BJ (cell line): ENCODE data around the gene RHOF. TPM values are rescaled to one million over a fixed set of nuclear protein-coding genes. Genes with fewer than 3 reads are reported as not detected.

Experiments used
- CTCF ChIA-PET: fragments of 350-600 bp; formaldehyde crosslinking; extraction: SDS; loops from one replicate; lab custom pipeline; 2021; ENCODE audit warnings: antibody characterized with exemption, inconsistent platforms; lab: Yijun Ruan, JAX
- POLR2A ChIA-PET: fragments of 300-600 bp; sonication (Branson Sonifier 250); formaldehyde crosslinking; extraction: SDS; loops from one replicate; lab custom pipeline; 2021; ENCODE audit warnings: antibody characterized with exemption; lab: Charles Lee
- DNase-seq: peaks from one replicate; pipeline ENCODE4 v3.0.0-alpha.2; 2011; ENCODE audit warnings: low read depth
- H3K27me3 ChIP-seq: 2 replicates; pipeline ENCODE4 v1.6.0; 2011; ENCODE audit warnings: low read length; ENCODE audit not compliant: control insufficient read depth, insufficient read depth
- H3K36me3 ChIP-seq: 2 replicates; pipeline ENCODE4 v1.5.1; 2011; ENCODE audit warnings: low read length; ENCODE audit not compliant: control insufficient read depth, insufficient read depth
- H3K4me3 ChIP-seq: 2 replicates; pipeline ENCODE4 v1.5.1; 2011; ENCODE audit warnings: low read depth, mild to moderate bottlenecking, control low read depth, low read length
- polyA plus RNA-seq: library from polyadenylated mRNA; depleted of rRNA; stranded (reverse); fragments of >200 nt; gene quantifications from 2 replicates; pipeline ENCODE4 v1.2.3, GENCODE V29; 2011
- TF ChIP-seq, protein P1 (sequence below): IDR thresholded peaks from 2 replicates; pipeline ENCODE4 v1.5.1; 2011; ENCODE audit warnings: low read depth, mild to moderate bottlenecking, control low read depth, inconsistent platforms, low read length, moderate library complexity; ENCODE audit not compliant: insufficient read depth

The RHOF gene
- polyA plus RNA-seq, 1 experiment: 3.0 TPM

DNA sequence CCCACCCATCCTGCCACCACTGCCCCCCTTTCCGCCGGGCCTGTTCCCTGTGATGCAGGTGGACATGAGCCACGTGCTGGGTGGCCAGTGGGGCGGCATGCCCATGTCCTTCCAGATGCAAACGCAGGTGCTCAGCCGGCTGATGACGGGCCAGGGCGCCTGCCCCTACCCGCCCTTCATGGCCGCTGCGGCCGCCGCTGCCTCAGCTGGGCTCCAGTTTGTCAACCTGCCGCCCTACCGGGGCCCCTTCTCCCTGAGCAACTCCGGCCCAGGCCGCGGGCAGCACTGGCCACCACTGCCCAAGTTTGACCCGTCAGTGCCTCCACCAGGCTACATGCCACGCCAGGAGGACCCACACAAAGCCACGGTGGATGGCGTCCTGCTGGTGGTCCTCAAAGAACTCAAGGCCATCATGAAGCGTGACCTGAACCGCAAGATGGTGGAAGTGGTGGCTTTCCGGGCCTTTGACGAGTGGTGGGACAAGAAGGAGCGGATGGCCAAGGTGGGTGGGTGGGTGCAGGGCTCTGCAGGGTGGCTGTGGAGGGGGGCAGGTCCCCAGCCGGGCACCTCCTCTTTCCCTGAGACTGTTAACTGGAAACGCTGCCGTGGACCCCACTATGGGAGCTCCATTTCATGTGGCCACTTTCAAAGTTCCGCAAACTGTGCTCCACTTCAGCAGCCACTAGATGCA is 21.1 kb upstream of the RHOF start:
- Histone ChIP-seq H3K27me3 (no peaks in the 10 kb centered on the region), H3K36me3 (peaks cover 50% of the 10 kb centered on the region), H3K4me3 (no peak overlapping the region)
- POLR2A ChIA-PET: no interaction called here
- no peak for DNase-seq
- CTCF ChIA-PET: interaction anchor here (1.2 to 13.6 kb wide), 3 partner anchors 18 to 22 kb away, joined by 4 to 467 read pairs (median 6); partner anchors contain the start of genes RHOF and SETD1B
- TF ChIP-seq, protein P1, sequence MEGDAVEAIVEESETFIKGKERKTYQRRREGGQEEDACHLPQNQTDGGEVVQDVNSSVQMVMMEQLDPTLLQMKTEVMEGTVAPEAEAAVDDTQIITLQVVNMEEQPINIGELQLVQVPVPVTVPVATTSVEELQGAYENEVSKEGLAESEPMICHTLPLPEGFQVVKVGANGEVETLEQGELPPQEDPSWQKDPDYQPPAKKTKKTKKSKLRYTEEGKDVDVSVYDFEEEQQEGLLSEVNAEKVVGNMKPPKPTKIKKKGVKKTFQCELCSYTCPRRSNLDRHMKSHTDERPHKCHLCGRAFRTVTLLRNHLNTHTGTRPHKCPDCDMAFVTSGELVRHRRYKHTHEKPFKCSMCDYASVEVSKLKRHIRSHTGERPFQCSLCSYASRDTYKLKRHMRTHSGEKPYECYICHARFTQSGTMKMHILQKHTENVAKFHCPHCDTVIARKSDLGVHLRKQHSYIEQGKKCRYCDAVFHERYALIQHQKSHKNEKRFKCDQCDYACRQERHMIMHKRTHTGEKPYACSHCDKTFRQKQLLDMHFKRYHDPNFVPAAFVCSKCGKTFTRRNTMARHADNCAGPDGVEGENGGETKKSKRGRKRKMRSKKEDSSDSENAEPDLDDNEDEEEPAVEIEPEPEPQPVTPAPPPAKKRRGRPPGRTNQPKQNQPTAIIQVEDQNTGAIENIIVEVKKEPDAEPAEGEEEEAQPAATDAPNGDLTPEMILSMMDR: no peak

- H3K27me3 ChIP-seq: no peaks in the 10 kb centered on the region
- H3K4me3 ChIP-seq: no peak overlapping the region
- peaks cover 49% of the 10 kb centered on the region for H3K36me3 ChIP-seq
- TF ChIP-seq, protein P1: no peak
- ChIA-PET POLR2A (no interaction called here), CTCF (interaction anchor here (13.6 kb wide), 1 partner anchor 17 kb away, joined by 467 read pairs; the partner anchor contains the start of genes RHOF and SETD1B)
- DNase-seq: no peak
Measured at GRCh38 chr12:121813951-121814350, 20.5 kb upstream of the RHOF start.

DNA sequence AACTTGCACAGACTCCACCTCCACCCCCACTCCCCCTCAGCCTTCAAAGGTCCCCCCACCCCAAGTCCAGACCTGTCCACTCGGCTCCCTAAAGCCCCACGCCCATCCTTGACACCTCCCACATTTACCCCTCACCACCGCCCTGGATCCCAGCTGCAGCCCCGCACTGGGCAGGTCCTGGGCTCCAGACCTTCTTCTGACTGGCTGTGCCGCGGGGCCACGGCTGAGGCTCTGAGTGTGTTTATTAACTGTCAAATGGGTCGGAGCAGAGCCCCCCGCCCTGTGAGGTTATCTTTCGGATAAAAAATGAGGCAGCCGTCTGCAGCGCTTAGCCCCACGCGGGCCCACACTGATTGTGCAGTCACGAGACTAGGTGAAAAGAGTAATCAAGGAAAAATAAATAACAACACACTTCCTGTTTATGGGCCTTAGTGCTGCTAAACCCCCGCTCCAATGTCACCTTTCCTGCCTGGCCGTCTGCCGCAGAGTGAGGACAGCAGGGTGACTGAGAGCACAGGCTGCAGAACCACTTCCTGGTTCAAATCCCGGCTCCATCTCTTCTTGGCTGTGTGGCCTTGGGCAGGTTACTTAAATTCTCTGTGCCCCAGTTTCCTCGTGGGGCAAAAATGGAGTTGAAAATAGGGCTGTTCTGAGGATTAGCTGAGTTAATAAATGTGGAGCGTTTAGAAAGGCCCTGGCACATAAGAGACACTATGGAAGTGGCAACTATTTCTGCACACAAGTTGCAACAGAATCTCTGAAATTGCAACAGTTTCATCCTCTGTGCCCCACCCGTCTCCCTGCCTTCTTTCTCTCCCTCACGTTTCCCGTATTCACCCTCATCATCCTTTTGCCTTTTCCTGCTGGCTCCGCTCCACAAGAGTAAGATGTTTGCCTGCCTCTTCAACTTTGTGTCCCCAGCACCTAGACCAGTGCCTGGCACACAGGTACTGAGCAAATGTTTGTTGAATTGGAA is 19.7 kb upstream of the RHOF start:
- TF ChIP-seq, protein P1: no peak
- Histone ChIP-seq H3K27me3 (no peaks in the 10 kb centered on the region), H3K4me3 (peak overlapping the region; percentile 77), H3K36me3 (peaks cover 54% of the 10 kb centered on the region)
- POLR2A ChIA-PET: no interaction called here
- no peak for DNase-seq
- CTCF ChIA-PET: interaction anchor here (0.6 to 13.6 kb wide), 13 partner anchors 14 to 119 kb away, joined by 3 to 467 read pairs (median 6); partner anchors contain the start of genes PSMD9, RHOF and SETD1B

DNA sequence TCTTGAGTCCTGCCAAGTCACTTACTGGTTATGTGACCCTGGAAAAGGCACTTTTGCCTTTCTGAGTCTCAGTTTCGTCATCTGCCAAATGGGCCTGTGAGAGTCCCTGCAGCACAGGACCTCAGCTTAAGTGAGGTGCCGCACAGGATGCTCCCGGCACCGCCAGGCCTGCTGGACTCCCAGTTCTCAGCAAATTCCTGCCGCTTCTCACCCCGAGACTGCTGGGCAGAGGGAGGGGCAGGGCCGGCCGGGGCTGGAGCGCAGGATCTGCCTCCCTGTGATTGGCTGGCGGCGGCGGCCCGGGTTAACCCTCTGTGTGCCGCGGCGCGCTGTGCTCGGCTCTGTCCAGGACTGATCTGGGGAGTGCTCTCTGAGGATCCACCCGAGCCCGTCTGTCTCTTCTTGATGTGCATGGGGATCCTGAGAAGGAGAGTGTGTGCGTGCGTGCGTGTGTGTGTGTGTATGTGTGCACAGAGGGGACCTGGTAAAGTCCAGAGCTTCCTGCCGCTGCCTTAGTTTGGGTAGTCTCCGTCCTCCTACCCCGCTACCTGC is 18.9 kb upstream of the RHOF start:
- ChIA-PET CTCF (interaction anchor here (0.6 to 13.6 kb wide), 26 partner anchors 8 to 340 kb away, joined by 3 to 467 read pairs (median 5); partner anchors contain the start of genes PSMD9, RHOF and SETD1B), POLR2A (interaction anchor here (1.0 to 1.3 kb wide), 2 partner anchors 10 to 18 kb away, joined by 4 to 8 read pairs; no protein-coding TSS in a partner anchor)

More for the DNA sequence above, 18.9 kb upstream of the RHOF start:
- Histone ChIP-seq H3K36me3 (peaks cover 55% of the 10 kb centered on the region), H3K4me3 (peak overlapping the region; percentile 77), H3K27me3 (no peaks in the 10 kb centered on the region)
- no peak for DNase-seq
- TF ChIP-seq, protein P1: no peak; the same call in 1 of the 2 replicates
